OCI-LY7 (cell line): ENCODE results near the gene LRP1B. TPM values are rescaled to one million over a fixed set of nuclear protein-coding genes. Genes with fewer than 3 reads are reported as not detected.

Experiments used
- BruUV-seq: library from RNA; stranded (reverse); fragments of 400-500 nt; replicated peaks from 2 replicates; lab custom pipeline; 2021; lab: Mats Ljungman, UMichigan
- CTCF ChIA-PET: fragments of 300-600 bp; sonication (Branson Sonifier 250); formaldehyde crosslinking; loops from one replicate; lab custom pipeline; 2022; ENCODE audit warnings: antibody characterized with exemption; ENCODE audit not compliant: unreplicated experiment; lab: Charles Lee
- POLR2A ChIA-PET: fragments of 300-600 bp; sonication (Branson Sonifier 250); formaldehyde crosslinking; loops from one replicate; lab custom pipeline; 2022; ENCODE audit warnings: antibody characterized with exemption; lab: Charles Lee
- DNase-seq: peaks from one replicate; pipeline ENCODE4 v3.0.0-alpha.2; 2015; ENCODE audit warnings: low spot score
- H2AFZ ChIP-seq: fragments of 200-600 bp; sonication (generic), shearing (Covaris generic); 2 replicates; pipeline ENCODE4 v1.6.1; 2014; ENCODE audit warnings: mild to moderate bottlenecking, antibody characterized with exemption, low read length, moderate library complexity
- H3K27ac ChIP-seq: fragments of 200-600 bp; sonication (generic); 2 replicates; pipeline ENCODE4 v1.5.1; 2014; ENCODE audit warnings: mixed run types, low read depth, mild to moderate bottlenecking, moderate library complexity, low read length, inconsistent platforms; ENCODE audit not compliant: poor library complexity, severe bottlenecking
- H3K36me3 ChIP-seq: fragments of 200-600 bp; sonication (generic); 2 replicates; pipeline ENCODE4 v1.6.1; 2014; ENCODE audit warnings: mild to moderate bottlenecking, antibody characterized with exemption, low read length, moderate library complexity, mixed read lengths; ENCODE audit not compliant: insufficient read depth
- H3K4me1 ChIP-seq: fragments of 200-600 bp; sonication (generic); 2 replicates; pipeline ENCODE4 v1.5.1; 2014; ENCODE audit warnings: mild to moderate bottlenecking, low read length; ENCODE audit not compliant: insufficient read depth, poor library complexity, severe bottlenecking
- H3K4me2 ChIP-seq: fragments of 200-600 bp; sonication (generic); 2 replicates; pipeline ENCODE4 v1.6.1; 2014; ENCODE audit warnings: mild to moderate bottlenecking, low read length
- H3K4me3 ChIP-seq: fragments of 200-600 bp; sonication (generic); 2 replicates; pipeline ENCODE4 v1.5.1; 2014; ENCODE audit warnings: mild to moderate bottlenecking, low read depth, low read length; ENCODE audit not compliant: poor library complexity, severe bottlenecking
- H3K79me2 ChIP-seq: fragments of 200-600 bp; sonication (generic); 2 replicates; pipeline ENCODE4 v1.6.1; 2016; ENCODE audit warnings: low read depth, mild to moderate bottlenecking, low read length, moderate library complexity, mixed read lengths; ENCODE audit not compliant: insufficient read depth
- H3K9me2 ChIP-seq: fragments of 200-600 bp; sonication (generic); 2 replicates; pipeline ENCODE4 v1.6.1; 2016; ENCODE audit warnings: mild to moderate bottlenecking, low read length, mixed read lengths; ENCODE audit not compliant: insufficient read depth
- H3K9me3 ChIP-seq: fragments of 200-600 bp; sonication (generic); 2 replicates; pipeline ENCODE4 v1.6.1; 2014; ENCODE audit warnings: mild to moderate bottlenecking, mixed run types, low read length, mixed read lengths
- H4K20me1 ChIP-seq: fragments of 200-600 bp; sonication (generic); 2 replicates; pipeline ENCODE4 v1.6.1; 2014; ENCODE audit warnings: mild to moderate bottlenecking, antibody characterized with exemption, low read length, moderate library complexity, mixed read lengths; ENCODE audit not compliant: insufficient read depth
- EZH2phosphoT487 ChIP-seq: fragments of 200-600 bp; sonication (generic); IDR thresholded peaks from 2 replicates; pipeline ENCODE4 v1.6.1; 2018; ENCODE audit warnings: low read depth, borderline replicate concordance, mild to moderate bottlenecking, mixed run types, antibody characterized with exemption, low read length, moderate library complexity, mixed read lengths
- intact Hi-C: fragments of 100-400 bp; cut with micrococcal nuclease; formaldehyde crosslinking; loops from one replicate; pipeline ENCODE4 v1.10.0; 2022; ENCODE audit not compliant: unreplicated experiment
- total RNA-seq, 2 experiments: library from RNA; depleted of rRNA in 1 of 2; stranded (reverse); fragments of >200 nt in 1 of 2; shearing (Covaris generic) in 1 of 2; gene quantifications; 2 replicates each; pipeline ENCODE4 v1.2.3, GENCODE V29; 2014 to 2022
- TF ChIP-seq, protein P1 (sequence below): fragments of 200-600 bp; sonication (generic); conservative IDR thresholded peaks from 2 replicates; pipeline ENCODE4 v1.5.1; 2014; ENCODE audit warnings: mild to moderate bottlenecking, antibody characterized with exemption, low read length, moderate library complexity, mixed read lengths

LRP1B gene
- total RNA-seq, 2 experiments from 2014 or later = not detected

DNA sequence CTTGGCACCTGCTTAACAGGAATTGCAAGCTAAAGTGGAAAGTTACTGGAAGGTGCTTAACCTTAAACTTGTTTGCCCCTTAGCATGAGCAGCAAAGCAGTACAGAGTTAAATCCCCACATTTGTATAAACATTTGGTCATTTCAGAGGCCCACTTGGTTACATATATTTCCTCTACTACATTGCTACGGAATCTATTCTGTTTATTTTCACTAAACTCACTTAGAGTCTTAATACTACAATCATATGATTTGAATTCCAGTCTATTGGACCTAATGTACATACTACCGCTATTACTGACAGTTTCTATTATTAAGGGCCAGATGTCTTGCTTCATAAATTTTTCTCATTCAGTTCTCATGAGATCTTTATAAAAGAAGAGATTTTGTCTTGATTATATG, 1294.0 kb downstream of the LRP1B start:
- CTCF ChIA-PET = no interaction called here
- H3K36me3 ChIP-seq = no peaks in the 10 kb centered on the region
- H3K4me1 ChIP-seq = no peaks in the 10 kb centered on the region
- H4K20me1 ChIP-seq = no peaks in the 10 kb centered on the region
- no peak overlapping the region for H2AFZ ChIP-seq
- BruUV-seq = no TSS peak
- H3K9me2 ChIP-seq = no peaks in the 10 kb centered on the region
- no peaks in the 10 kb centered on the region for H3K79me2 ChIP-seq
- intact Hi-C loops = no loop called here
- no peak overlapping the region for H3K4me2 ChIP-seq
- H3K9me3 ChIP-seq = no peaks in the 10 kb centered on the region
- POLR2A ChIA-PET = interaction anchor here (0.5 kb wide), 1 partner anchor 384 kb away, joined by 3 read pairs; no protein-coding TSS in a partner anchor
- H3K27ac ChIP-seq = no peak overlapping the region
- no peak for TF ChIP-seq EZH2phosphoT487
- TF ChIP-seq, protein P1, sequence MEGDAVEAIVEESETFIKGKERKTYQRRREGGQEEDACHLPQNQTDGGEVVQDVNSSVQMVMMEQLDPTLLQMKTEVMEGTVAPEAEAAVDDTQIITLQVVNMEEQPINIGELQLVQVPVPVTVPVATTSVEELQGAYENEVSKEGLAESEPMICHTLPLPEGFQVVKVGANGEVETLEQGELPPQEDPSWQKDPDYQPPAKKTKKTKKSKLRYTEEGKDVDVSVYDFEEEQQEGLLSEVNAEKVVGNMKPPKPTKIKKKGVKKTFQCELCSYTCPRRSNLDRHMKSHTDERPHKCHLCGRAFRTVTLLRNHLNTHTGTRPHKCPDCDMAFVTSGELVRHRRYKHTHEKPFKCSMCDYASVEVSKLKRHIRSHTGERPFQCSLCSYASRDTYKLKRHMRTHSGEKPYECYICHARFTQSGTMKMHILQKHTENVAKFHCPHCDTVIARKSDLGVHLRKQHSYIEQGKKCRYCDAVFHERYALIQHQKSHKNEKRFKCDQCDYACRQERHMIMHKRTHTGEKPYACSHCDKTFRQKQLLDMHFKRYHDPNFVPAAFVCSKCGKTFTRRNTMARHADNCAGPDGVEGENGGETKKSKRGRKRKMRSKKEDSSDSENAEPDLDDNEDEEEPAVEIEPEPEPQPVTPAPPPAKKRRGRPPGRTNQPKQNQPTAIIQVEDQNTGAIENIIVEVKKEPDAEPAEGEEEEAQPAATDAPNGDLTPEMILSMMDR = no peak
- no peak overlapping the region for H3K4me3 ChIP-seq
- DNase-seq = no peak

DNA sequence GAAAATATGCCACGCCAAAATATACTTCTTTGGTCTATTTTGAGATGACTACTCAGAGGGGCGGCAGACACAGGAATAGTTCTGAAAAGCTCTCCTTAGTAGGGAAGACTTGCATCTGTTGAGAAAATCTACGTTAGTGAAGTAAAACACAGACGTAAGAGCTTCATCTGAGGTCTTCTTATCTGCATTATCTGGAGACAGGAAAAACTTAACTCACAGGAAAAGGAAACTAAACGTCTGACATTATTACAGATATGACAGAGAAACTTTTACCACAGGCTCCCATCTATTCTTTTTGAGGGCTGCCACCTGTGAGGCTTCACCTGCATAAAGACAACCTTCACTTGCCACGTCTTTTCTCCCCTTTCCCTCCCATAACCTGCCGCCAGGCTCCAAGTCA, 1295.7 kb downstream of the LRP1B start:
- intact Hi-C loops = no loop called here
- no TSS peak for BruUV-seq
- no peak overlapping the region for H3K27ac ChIP-seq
- no peaks in the 10 kb centered on the region for H3K4me1 ChIP-seq
- no peak overlapping the region for H2AFZ ChIP-seq
- H3K4me2 ChIP-seq = no peak overlapping the region
- H3K36me3 ChIP-seq = no peaks in the 10 kb centered on the region
- ChIA-PET CTCF (no interaction called here), POLR2A (no interaction called here)
- no peaks in the 10 kb centered on the region for H4K20me1 ChIP-seq
- H3K9me3 ChIP-seq = no peaks in the 10 kb centered on the region
- no peak overlapping the region for H3K4me3 ChIP-seq
- no peaks in the 10 kb centered on the region for H3K9me2 ChIP-seq
- TF ChIP-seq, protein P1 = no peak
- no peak for TF ChIP-seq EZH2phosphoT487
- no peaks in the 10 kb centered on the region for H3K79me2 ChIP-seq
- no peak for DNase-seq

DNA sequence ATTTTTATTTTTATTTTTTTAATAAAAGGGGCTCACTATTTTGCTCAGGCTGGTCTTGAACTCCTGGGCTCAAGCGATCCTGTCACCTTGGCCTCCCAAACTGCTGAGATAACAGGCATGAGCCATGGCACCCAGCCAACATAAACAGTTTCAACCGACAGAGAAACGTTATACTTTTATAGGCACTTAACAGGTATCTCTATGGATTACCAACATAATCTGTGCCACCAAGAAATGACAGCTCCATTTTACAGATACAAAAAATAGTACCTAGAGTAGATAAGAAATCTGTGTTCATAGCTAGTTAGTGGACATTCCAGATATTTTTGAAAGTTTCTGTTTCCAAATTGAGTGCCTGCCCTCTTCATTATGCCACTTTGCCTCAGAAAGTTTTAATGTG, 1316.7 kb downstream of the LRP1B start:
- no TSS peak for BruUV-seq

More for the DNA sequence above, 1316.7 kb downstream of the LRP1B start:
- H3K79me2 ChIP-seq = no peaks in the 10 kb centered on the region
- CTCF ChIA-PET = no interaction called here
- no peak for TF ChIP-seq EZH2phosphoT487
- TF ChIP-seq, protein P1 = no peak
- POLR2A ChIA-PET = interaction anchor here (0.5 to 0.6 kb wide), 2 partner anchors 126 to 754 kb away, joined by 3 read pairs; no protein-coding TSS in a partner anchor
- H3K9me3 ChIP-seq = no peaks in the 10 kb centered on the region
- no peak overlapping the region for H2AFZ ChIP-seq
- H3K27ac ChIP-seq = no peak overlapping the region
- H3K36me3 ChIP-seq = no peaks in the 10 kb centered on the region
- intact Hi-C loops = no loop called here
- no peak overlapping the region for H3K4me2 ChIP-seq
- H3K9me2 ChIP-seq = no peaks in the 10 kb centered on the region
- no peaks in the 10 kb centered on the region for H4K20me1 ChIP-seq
- DNase-seq = no peak
- H3K4me1 ChIP-seq = no peaks in the 10 kb centered on the region
- H3K4me3 ChIP-seq = no peak overlapping the region
